HG02759 (cell line): ENCODE data around the gene MLLT10.
"Not testable (repeated sequence)": the region's sequence is repeated elsewhere in the genome, so short reads cannot be mapped to it uniquely, and the experiment has no call there.

Experiments
- ATAC-seq: cut with Tn5 transposase; IDR thresholded peaks from one replicate; pipeline ENCODE4 v1.9.1; 2021; ENCODE audit warnings: mild to moderate bottlenecking, moderate library complexity; ENCODE audit not compliant: unreplicated experiment

Gene MLLT10

GRCh38 chr10:21628645-21629044 lies 94.6 kb downstream of the MLLT10 start:
- ATAC-seq, result not testable (repeated sequence)

- ATAC-seq, result no peak
Measured at GRCh38 chr10:21634599-21635365, 100.8 kb downstream of the MLLT10 start.

- no peak for ATAC-seq
Measured at GRCh38 chr10:21637795-21638194, 103.8 kb downstream of the MLLT10 start.

GRCh38 chr10:21638681-21639080 lies 104.6 kb downstream of the MLLT10 start:
- no peak for ATAC-seq

GRCh38 chr10:21648040-21648439 lies 114.0 kb downstream of the MLLT10 start:
- ATAC-seq, result no peak

GRCh38 chr10:21649454-21649872 lies 115.4 kb downstream of the MLLT10 start:
- ATAC-seq, result no peak

GRCh38 chr10:21650353-21650752 lies 116.3 kb downstream of the MLLT10 start:
- ATAC-seq, result no peak

GRCh38 chr10:21655236-21655635 lies 121.2 kb downstream of the MLLT10 start:
- no peak for ATAC-seq

- ATAC-seq, result no peak
Measured at GRCh38 chr10:21655687-21656086, 121.7 kb downstream of the MLLT10 start.

GRCh38 chr10:21661087-21661486 lies 127.1 kb downstream of the MLLT10 start:
- no peak for ATAC-seq

GRCh38 chr10:21661935-21662334 lies 127.9 kb downstream of the MLLT10 start:
- no peak for ATAC-seq

- ATAC-seq, result no peak
Measured at GRCh38 chr10:21662635-21663034, 128.6 kb downstream of the MLLT10 start.

- ATAC-seq, result no peak
Measured at GRCh38 chr10:21668831-21669230, 134.8 kb downstream of the MLLT10 start.

GRCh38 chr10:21670391-21670790 lies 136.4 kb downstream of the MLLT10 start:
- no peak for ATAC-seq

- no peak for ATAC-seq
Measured at GRCh38 chr10:21673668-21674067, 139.6 kb downstream of the MLLT10 start.

- peak; percentile 54 for ATAC-seq
Measured at GRCh38 chr10:21675157-21675796, 141.2 kb downstream of the MLLT10 start.

GRCh38 chr10:21677551-21677950 lies 143.5 kb downstream of the MLLT10 start:
- no peak for ATAC-seq

- ATAC-seq, result no peak
Measured at GRCh38 chr10:21681156-21681555, 147.1 kb downstream of the MLLT10 start.

GRCh38 chr10:21687266-21688008 lies 153.4 kb downstream of the MLLT10 start:
- no peak for ATAC-seq

- ATAC-seq, result no peak
Measured at GRCh38 chr10:21688009-21688332, 153.9 kb downstream of the MLLT10 start.

- no peak for ATAC-seq
Measured at GRCh38 chr10:21688870-21689269, 154.8 kb downstream of the MLLT10 start.

- ATAC-seq, result no peak
Measured at GRCh38 chr10:21689881-21690280, 155.8 kb downstream of the MLLT10 start.
